GM21360 (cell line): Measurements from ENCODE around the gene RHBDD1.
A peak's percentile ranks its signal among the peaks of the same experiment; 100 is the strongest.

Experiments
- ATAC-seq: cut with Tn5 transposase; IDR thresholded peaks from one replicate; pipeline ENCODE4 v1.9.1; 2021; ENCODE audit warnings: mild to moderate bottlenecking, moderate library complexity; ENCODE audit not compliant: unreplicated experiment

Gene RHBDD1

DNA sequence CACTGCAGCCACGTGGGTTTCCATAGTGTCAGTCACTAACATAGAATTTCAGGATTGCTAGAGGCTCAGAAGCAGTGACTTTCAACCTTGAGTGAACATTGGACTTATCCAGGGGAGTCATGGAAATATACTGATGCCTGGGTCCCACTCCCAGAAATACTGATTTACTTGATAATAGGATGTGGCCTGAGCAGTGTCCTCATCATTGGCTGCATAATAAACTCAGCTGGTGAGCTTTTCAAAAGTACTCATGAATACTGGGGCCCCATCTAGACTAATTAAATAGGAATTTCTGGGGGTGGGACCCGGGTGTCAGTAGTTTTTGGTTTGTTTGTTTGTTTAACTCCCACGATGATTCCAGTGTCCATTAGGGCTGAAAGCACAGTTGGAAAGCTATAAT is 186.8 kb downstream of the RHBDD1 start:
- ATAC-seq: no peak

DNA sequence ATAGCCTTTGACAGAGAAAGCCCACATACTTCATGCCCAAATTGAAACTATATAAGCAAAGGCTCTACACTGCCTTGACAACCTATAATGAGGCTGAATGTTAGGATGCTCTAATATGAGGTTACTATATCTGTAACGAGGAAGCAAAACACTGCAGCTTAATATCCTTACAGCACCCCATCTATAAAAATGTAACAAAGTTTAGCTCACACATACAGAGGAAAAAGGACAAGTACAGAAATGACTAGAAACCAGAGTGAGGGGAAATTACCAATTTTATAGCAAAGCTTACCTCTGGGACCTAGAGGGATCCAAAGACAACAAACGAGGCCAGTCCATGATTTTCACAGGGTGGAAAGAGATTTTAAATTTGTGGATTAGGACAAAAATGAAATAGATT is 189.7 kb downstream of the RHBDD1 start:
- peak; percentile 67 for ATAC-seq

DNA sequence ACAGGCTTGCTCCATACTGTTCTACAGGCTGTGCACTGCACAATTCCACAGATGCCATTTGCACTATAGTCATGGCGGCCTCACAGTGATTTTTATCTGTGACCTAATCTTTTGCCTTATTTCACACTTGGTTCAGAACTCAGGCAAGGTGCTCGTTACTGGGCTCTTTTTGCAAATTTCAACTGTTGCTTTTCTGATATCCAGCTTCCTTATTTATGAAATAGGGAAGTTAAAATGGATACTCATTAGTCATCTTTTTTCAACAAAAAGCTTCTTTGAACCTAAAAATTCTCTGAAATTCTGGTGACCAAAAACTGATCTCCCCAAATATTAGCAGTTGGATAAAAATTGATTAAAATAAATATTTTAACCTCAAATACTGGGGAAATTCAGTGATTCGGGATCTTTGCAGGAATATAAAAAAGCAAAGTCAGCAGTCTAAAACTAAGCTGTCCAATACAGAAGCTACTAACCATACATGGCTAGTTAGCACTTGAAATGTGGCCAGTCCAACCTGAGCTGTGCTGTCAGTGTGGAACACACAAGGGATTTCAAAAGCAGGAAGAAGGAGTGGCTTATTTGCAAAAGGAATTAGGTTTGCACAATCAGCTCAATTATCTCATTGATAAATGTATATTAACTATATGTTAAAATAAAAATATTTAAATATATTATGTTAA is 193.7 kb downstream of the RHBDD1 start:
- ATAC-seq: no peak

GRCh38 chr2:227030789-227031188 is 194.9 kb downstream of the RHBDD1 start:
- no peak for ATAC-seq

- no peak for ATAC-seq
Measured at GRCh38 chr2:227031379-227031778, 195.5 kb downstream of the RHBDD1 start.

GRCh38 chr2:227033471-227034148 is 197.8 kb downstream of the RHBDD1 start:
- ATAC-seq: peak; percentile 75

DNA sequence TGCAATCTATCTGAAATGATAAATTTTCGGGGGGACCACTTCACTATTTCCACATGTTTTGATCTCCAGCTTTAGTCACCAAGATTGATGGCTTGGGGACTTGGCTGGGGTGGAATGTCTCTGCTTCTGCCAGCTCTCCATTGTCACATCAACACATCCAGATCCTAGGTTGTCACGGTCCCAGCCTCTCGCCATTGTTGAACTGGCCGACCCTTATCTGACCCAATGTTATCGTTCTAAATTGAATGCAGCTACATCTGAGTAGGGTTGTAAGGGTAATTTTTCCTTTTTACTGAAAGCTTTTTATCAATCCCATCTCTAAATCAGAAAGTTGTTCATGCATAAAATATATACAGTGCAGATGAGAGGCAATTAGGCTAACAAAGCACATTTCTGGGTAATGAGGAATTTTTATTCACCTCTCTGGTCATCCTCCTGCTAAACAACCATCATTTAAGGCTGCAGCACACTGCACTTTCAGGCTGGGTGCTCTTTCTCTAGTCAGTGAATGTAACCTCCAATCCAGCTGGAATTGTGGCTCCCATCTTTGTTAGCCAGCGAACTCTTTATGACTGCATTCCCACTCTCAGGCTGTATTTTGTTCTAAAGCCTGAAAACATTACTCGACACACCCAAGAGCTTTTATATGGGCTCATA is 200.0 kb downstream of the RHBDD1 start:
- no peak for ATAC-seq

DNA sequence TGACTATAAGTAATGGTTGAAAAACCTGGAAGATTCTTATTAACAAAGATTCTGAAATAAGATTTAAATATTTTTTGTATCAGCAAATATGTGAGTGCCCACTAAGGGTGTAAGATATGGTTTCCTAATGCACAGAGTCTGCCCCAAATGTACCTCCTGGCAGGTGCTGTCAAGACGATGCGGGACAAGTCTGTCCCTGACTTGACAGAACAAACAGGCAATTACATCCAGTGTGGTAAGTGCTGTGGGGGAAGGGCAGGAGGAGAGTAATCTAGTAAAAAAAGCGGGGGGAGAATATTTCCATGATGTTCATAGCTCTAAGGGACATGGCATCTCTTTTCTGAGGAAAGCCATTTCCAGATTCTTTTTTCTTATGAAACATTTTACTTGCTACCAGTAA is 200.7 kb downstream of the RHBDD1 start:
- no peak for ATAC-seq

DNA sequence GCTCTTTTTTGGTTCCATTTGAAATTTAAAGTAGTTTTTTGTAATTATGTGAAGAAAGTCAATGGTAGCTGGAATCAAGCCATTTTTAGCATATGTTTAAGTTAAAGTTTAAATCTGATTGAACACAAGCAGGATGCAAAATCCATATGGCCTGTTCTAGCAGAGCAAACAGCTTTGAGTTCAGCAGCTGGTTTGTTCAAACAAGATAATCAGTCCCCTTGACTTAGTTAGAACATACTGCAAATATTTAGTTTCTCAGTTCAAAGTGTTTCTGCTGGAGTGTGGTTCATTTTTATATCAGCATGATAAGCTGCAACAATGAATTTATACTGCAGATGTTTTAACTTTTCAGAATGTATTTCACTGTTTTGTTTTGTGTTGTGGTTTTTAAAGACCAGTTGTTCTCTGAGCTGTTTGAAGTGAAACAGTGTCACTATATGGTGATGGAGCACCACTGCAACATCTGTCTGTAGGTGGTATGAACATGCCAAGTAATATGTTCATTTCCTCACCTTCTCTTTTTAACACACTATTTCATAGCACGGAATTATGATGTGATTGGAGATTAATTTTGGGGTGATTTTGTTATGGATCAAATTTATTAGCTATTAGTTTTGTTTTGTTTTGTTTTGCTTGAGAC is 202.8 kb downstream of the RHBDD1 start:
- no peak for ATAC-seq

- no peak for ATAC-seq
Measured at GRCh38 chr2:227043981-227044380, 208.1 kb downstream of the RHBDD1 start.
